SK-N-SH (cell line): ENCODE data around the gene ADAMTS16. TPM values are rescaled to one million over a fixed set of nuclear protein-coding genes. Genes with fewer than 3 reads are reported as not detected.

Source experiments
- CTCF ChIA-PET: fragments of 300-600, 350-600 bp; formaldehyde crosslinking; extraction: SDS; loops from one replicate; lab custom pipeline; 2021; lab: Yijun Ruan, JAX
- POLR2A ChIA-PET: fragments of 350-600 bp; sonication (Branson Sonifier 250); formaldehyde crosslinking; extraction: SDS; loops from one replicate; lab custom pipeline; 2020; ENCODE audit warnings: antibody characterized with exemption, inconsistent platforms; lab: Yijun Ruan, JAX
- DNase-seq: peaks from one replicate; pipeline ENCODE4 v3.0.0; 2012
- H2AFZ ChIP-seq: fragments of 200-600 bp; sonication (generic); 2 replicates; pipeline ENCODE4 v1.8.1; 2016; ENCODE audit warnings: antibody characterized with exemption, mild to moderate bottlenecking, low read depth
- H3F3A ChIP-seq: fragments of 200-600 bp; sonication (generic); replicated peaks from 2 replicates; pipeline ENCODE3; 2016; ENCODE audit warnings: antibody characterized with exemption, mild to moderate bottlenecking; ENCODE audit not compliant: insufficient read depth
- H3K27ac ChIP-seq, 2 experiments: fragments of 200-500 bp in 1 of 2; fragments of 200-600 bp in 1 of 2; sonication (Bioruptor generic) in 1 of 2; sonication (generic), shearing (Covaris generic) in 1 of 2; 2 replicates each; pipeline versions ENCODE4 v1.5.1 to v1.6.1; 2014 to 2016; ENCODE audit warnings: low read depth in 2 of 2, inconsistent platforms in 1 of 2, low read length in 1 of 2, mild to moderate bottlenecking in 1 of 2, mixed read lengths in 1 of 2
- H3K27me3 ChIP-seq: fragments of 200-600 bp; sonication (generic), shearing (Covaris generic); 2 replicates; pipeline ENCODE4 v1.6.1; 2016; ENCODE audit warnings: mixed run types; ENCODE audit not compliant: insufficient read depth
- H3K36me3 ChIP-seq, 2 experiments: fragments of 200-500 bp in 1 of 2; fragments of 200-600 bp in 1 of 2; sonication (Bioruptor generic) in 1 of 2; sonication (generic) in 1 of 2; replicated peaks in 1 of 2; 2 replicates each; pipeline versions ENCODE3 to v1.5.1; 2014 to 2016; ENCODE audit warnings: low read length in 1 of 2, mild to moderate bottlenecking in 1 of 2; ENCODE audit not compliant: insufficient read depth in 2 of 2, control insufficient read depth in 1 of 2
- H3K4me1 ChIP-seq, 2 experiments: fragments of 200-500 bp in 1 of 2; fragments of 200-600 bp in 1 of 2; sonication (Bioruptor generic) in 1 of 2; sonication (generic), shearing (Covaris generic) in 1 of 2; 2 replicates each; pipeline versions ENCODE4 v1.5.1 to v1.6.1; 2014 to 2016; ENCODE audit warnings: low read depth in 1 of 2, low read length in 1 of 2, mixed run types in 1 of 2; ENCODE audit not compliant: insufficient read depth in 2 of 2, control insufficient read depth in 1 of 2
- H3K4me2 ChIP-seq: fragments of 200-600 bp; sonication (generic), shearing (Covaris generic); 2 replicates; pipeline ENCODE4 v1.6.1; 2017; ENCODE audit warnings: mixed run types
- H3K4me3 ChIP-seq, 2 experiments: fragments of 200-500 bp in 1 of 2; fragments of 200-600 bp in 1 of 2; sonication (Bioruptor generic) in 1 of 2; sonication (generic), shearing (Covaris generic) in 1 of 2; 2 replicates each; pipeline versions ENCODE4 v1.5.1 to v1.8.1; 2014 to 2016; ENCODE audit warnings: low read depth in 2 of 2, inconsistent platforms in 1 of 2, low read length in 1 of 2, mild to moderate bottlenecking in 1 of 2, mixed read lengths in 1 of 2, moderate library complexity in 1 of 2
- H3K79me2 ChIP-seq: fragments of 200-600 bp; sonication (generic); 2 replicates; pipeline ENCODE4 v1.8.1; 2017; ENCODE audit warnings: mild to moderate bottlenecking; ENCODE audit not compliant: insufficient read depth
- H3K9ac ChIP-seq: fragments of 200-600 bp; sonication (generic); 2 replicates; pipeline ENCODE4 v1.6.1; 2017; ENCODE audit warnings: mixed run types
- H3K9me2 ChIP-seq: fragments of 200-600 bp; sonication (generic); 2 replicates; pipeline ENCODE4 v1.6.1; 2017; ENCODE audit warnings: mixed run types
- H3K9me3 ChIP-seq: fragments of 200-600 bp; sonication (generic); 2 replicates; pipeline ENCODE4 v1.6.1; 2017; ENCODE audit warnings: mixed run types, mild to moderate bottlenecking, moderate library complexity
- H4K20me1 ChIP-seq: fragments of 200-600 bp; sonication (generic); 2 replicates; pipeline ENCODE4 v1.6.1; 2017; ENCODE audit warnings: mild to moderate bottlenecking, mixed run types; ENCODE audit not compliant: insufficient read depth
- GATA2 ChIP-seq: sonication (generic); formaldehyde crosslinking; IDR thresholded peaks from 2 replicates; pipeline ENCODE4 v1.5.0; 2020; ENCODE audit warnings: mild to moderate bottlenecking, missing genetic modification reagents
- IRF3 ChIP-seq: fragments of 150-350 bp; IDR thresholded peaks from 2 replicates; pipeline ENCODE4 v1.6.1; 2016; ENCODE audit warnings: mild to moderate bottlenecking, low read depth, low read length
- MEF2A ChIP-seq: IDR thresholded peaks from 2 replicates; pipeline ENCODE4 v1.4.0; 2012; ENCODE audit warnings: low read depth, borderline replicate concordance
- MXI1 ChIP-seq: IDR thresholded peaks from 2 replicates; pipeline ENCODE4 v1.6.1; 2012; ENCODE audit warnings: mild to moderate bottlenecking, low read depth, low read length, improper control_type of control experiment
- TCF12 ChIP-seq: IDR thresholded peaks from 2 replicates; pipeline ENCODE4 v1.4.0; 2012
- TEAD4 ChIP-seq: IDR thresholded peaks from 2 replicates; pipeline ENCODE4 v1.4.0; 2012; ENCODE audit warnings: mild to moderate bottlenecking, borderline replicate concordance; ENCODE audit not compliant: insufficient read depth
- USF2 ChIP-seq: fragments of 150-350 bp; IDR thresholded peaks from 2 replicates; pipeline ENCODE4 v1.6.1; 2017; ENCODE audit warnings: antibody characterized with exemption, low read length, low read depth, borderline replicate concordance
- ZBTB33 ChIP-seq: IDR thresholded peaks from 2 replicates; pipeline ENCODE4 v1.4.0; 2012; ENCODE audit warnings: low read depth, borderline replicate concordance
- WGBS: methylation state at CpG from one replicate; pipeline ENCODE4 v1.1.6; 2017; ENCODE audit warnings: low lambda C conversion rate; 5-methylcytosine and 5-hydroxymethylcytosine counted together
- polyA plus RNA-seq, 3 experiments: library from polyadenylated mRNA; depleted of rRNA; stranded (reverse); fragments of >200 nt; gene quantifications; 2 replicates each; pipeline ENCODE4 v1.2.3, GENCODE V29; 2012
- small RNA-seq, 7 experiments: library from RNA; depleted of rRNA; stranded (forward); fragments of <200 nt; gene quantifications; one replicate each; pipeline ENCODE3, GENCODE V24; 2012

Gene ADAMTS16
- polyA plus RNA-seq, 1 of the 3 experiments (the other 2 are of a cell fraction), result not detected

GRCh38 chr5:5367739-5368138, 227.6 kb downstream of the ADAMTS16 start (continued):
- TF ChIP-seq GATA2 (CRISPR knock-in tag) (no peak), USF2 (no peak)

- Histone ChIP-seq H3K36me3 (no peaks in the 10 kb centered on the region), H3K27me3 (no peaks in the 10 kb centered on the region), H3F3A (no peaks in the 10 kb centered on the region), H3K4me3 (no peak overlapping the region), H3K79me2 (no peaks in the 10 kb centered on the region), H3K9ac (no peak overlapping the region)
- POLR2A ChIA-PET, result no interaction called here
- TF ChIP-seq MEF2A (no peak), ZBTB33 (no peak), MXI1 (no peak), TCF12 (no peak), IRF3 (no peak), TEAD4 (no peak)
- TF ChIP-seq, all 33 proteins: peak for 0
- Histone ChIP-seq H2AFZ (no peak overlapping the region), H3K4me2 (no peak overlapping the region), H4K20me1 (no peaks in the 10 kb centered on the region), H3K27ac (no peak overlapping the region), H3K9me2 (no peaks in the 10 kb centered on the region), H3K4me1 (peaks cover 0 to under 1% of the 10 kb centered on the region in 2 experiments; a peak in 1 of 4 replicates), H3K9me3 (no peaks in the 10 kb centered on the region)
- no peak for DNase-seq
- CTCF ChIA-PET, result interaction anchor here (1.2 kb wide), 2 partner anchors 24 to 50 kb away, joined by 4 to 5 read pairs; no protein-coding TSS in a partner anchor
- 52% methylated on average over 4 of the region's 4 CpGs for WGBS
These were observed 229.0 kb downstream of the ADAMTS16 start for GRCh38 chr5:5369051-5369605.

Small RNA genes lying within 50 kb of the gene (small RNA-seq; reads per million reads assigned to genes)
- gene RN7SKP73, result 0 reads per million in 7 experiments
